Keratinocyte (primary cell): ENCODE measurements around the gene TACR1. TPM values are rescaled to one million over a fixed set of nuclear protein-coding genes. Genes with fewer than 3 reads are reported as not detected.

Experiments used
- DNase-seq: peaks from one replicate; pipeline ENCODE4 v3.0.0-alpha.2; 2011; ENCODE audit warnings: low read depth, missing footprints, low spot score
- FAIRE-seq: peaks from 2 replicates; lab custom pipeline; 2011; peaks lifted over from hg19 to GRCh38; lab: Jason Lieb, UNC
- H2AFZ ChIP-seq: 2 replicates; pipeline ENCODE4 v1.6.0; 2012; ENCODE audit warnings: low read length, control low read depth, inconsistent platforms; ENCODE audit not compliant: control insufficient read depth
- H3K27ac ChIP-seq: 2 replicates; pipeline ENCODE4 v1.5.1; 2011; ENCODE audit warnings: low read length; ENCODE audit not compliant: control insufficient read depth, insufficient read depth
- H3K27me3 ChIP-seq: 3 replicates; pipeline ENCODE4 v1.6.0; 2011; ENCODE audit warnings: low read length; ENCODE audit not compliant: control insufficient read depth, insufficient read depth; ENCODE audit errors: extremely low read depth
- H3K36me3 ChIP-seq, 2 experiments: 2 replicates in 1 of 2; 3 replicates in 1 of 2; pipeline ENCODE4 v1.5.1; 2011; ENCODE audit warnings: low read length in 2 of 2, mild to moderate bottlenecking in 1 of 2; ENCODE audit not compliant: control insufficient read depth in 2 of 2, insufficient read depth in 2 of 2; ENCODE audit errors: extremely low read depth in 1 of 2
- H3K4me1 ChIP-seq: 3 replicates; pipeline ENCODE4 v1.5.1; 2011; ENCODE audit warnings: low read length; ENCODE audit not compliant: control insufficient read depth, insufficient read depth; ENCODE audit errors: extremely low read depth
- H3K4me2 ChIP-seq: 3 replicates; pipeline ENCODE4 v1.6.0; 2011; ENCODE audit warnings: low read depth, low read length; ENCODE audit not compliant: control insufficient read depth, insufficient read depth; ENCODE audit errors: extremely low read depth
- H3K4me3 ChIP-seq, 3 experiments: fragments of 200-600 bp in 1 of 3; sonication (generic) in 1 of 3; 2 replicates in 2 of 3; 3 replicates in 1 of 3; pipeline ENCODE4 v1.5.1; 2011 to 2016; ENCODE audit warnings: low read length in 3 of 3, mild to moderate bottlenecking in 3 of 3, control low read depth in 2 of 3, inconsistent platforms in 1 of 3, low read depth in 1 of 3, mixed read lengths in 1 of 3, mixed run types in 1 of 3, moderate library complexity in 1 of 3; ENCODE audit not compliant: control insufficient read depth in 2 of 3, insufficient read depth in 2 of 3; ENCODE audit errors: extremely low read depth in 1 of 3
- H3K79me2 ChIP-seq: 2 replicates; pipeline ENCODE4 v1.6.0; 2012; ENCODE audit warnings: low read length; ENCODE audit not compliant: control insufficient read depth, insufficient read depth
- H3K9ac ChIP-seq: 3 replicates; pipeline ENCODE4 v1.6.0; 2011; ENCODE audit warnings: low read length; ENCODE audit not compliant: control insufficient read depth, insufficient read depth; ENCODE audit errors: extremely low read depth
- H3K9me1 ChIP-seq: 3 replicates; pipeline ENCODE4 v1.6.0; 2011; ENCODE audit warnings: low read length; ENCODE audit not compliant: control insufficient read depth, insufficient read depth; ENCODE audit errors: extremely low read depth
- H3K9me3 ChIP-seq: 2 replicates; pipeline ENCODE4 v1.5.1; 2012; ENCODE audit warnings: low read depth, low read length; ENCODE audit not compliant: control insufficient read depth
- H4K20me1 ChIP-seq: 3 replicates; pipeline ENCODE4 v1.6.0; 2011; ENCODE audit warnings: low read length; ENCODE audit not compliant: control insufficient read depth, insufficient read depth; ENCODE audit errors: extremely low read depth
- CTCF ChIP-seq, 3 experiments: IDR thresholded peaks in 1 of 3; conservative IDR thresholded peaks in 1 of 3; optimal IDR thresholded peaks in 1 of 3; 2 replicates in 2 of 3; 3 replicates in 1 of 3; pipeline versions ENCODE3 to v1.5.1; 2011; ENCODE audit warnings: low read length in 3 of 3, mild to moderate bottlenecking in 3 of 3, moderate library complexity in 2 of 3, control low read depth in 1 of 3, inconsistent platforms in 1 of 3; ENCODE audit not compliant: insufficient read depth in 2 of 3; ENCODE audit errors: extremely low read depth in 1 of 3
- EZH2 ChIP-seq: IDR thresholded peaks from one replicate; pipeline ENCODE4 v1.6.1; 2012; ENCODE audit warnings: inconsistent platforms, mild to moderate bottlenecking, low read length, moderate library complexity
- dilution Hi-C: fragments of 300-500 bp; cut with MboI; formaldehyde crosslinking; loops from one replicate; pipeline ENCODE4 v1.7.0; 2020; ENCODE audit warnings: low sequenced_read_pairs; ENCODE audit not compliant: extremely low pct_ligation_motif_present
- polyA plus RNA-seq, 5 experiments: library from polyadenylated mRNA; depleted of rRNA in 3 of 5; stranded (reverse) in 3 of 5; stranded (forward) in 1 of 5; unstranded in 1 of 5; fragments of >200 nt; gene quantifications; 1 replicate in 1 of 5; 2 replicates in 3 of 5; 3 replicates in 1 of 5; pipeline versions ENCODE4 v1.2.1 to v1.2.3, GENCODE V29; 2011 to 2012; ENCODE audit warnings: missing spikeins in 2 of 5, low read depth in 1 of 5, low replicate concordance in 1 of 5

Gene TACR1
- polyA plus RNA-seq, 1 donor (not counting 4 experiments of a cell fraction or from before 2014, with no cell fraction given): not detected

GRCh38 chr2:75074228-75074627, 125.1 kb downstream of the TACR1 start:
- Histone ChIP-seq H3K9ac (no peak overlapping the region), H3K79me2 (no peaks in the 10 kb centered on the region), H4K20me1 (no peaks in the 10 kb centered on the region), H3K36me3 (no peaks in the 10 kb centered on the region), H3K9me3 (no peaks in the 10 kb centered on the region), H3K4me3 (no peak overlapping the region), H3K4me2 (no peak overlapping the region), H3K27me3 (no peaks in the 10 kb centered on the region), H3K27ac (no peak overlapping the region), H2AFZ (no peak overlapping the region), H3K4me1 (no peaks in the 10 kb centered on the region), H3K9me1 (no peaks in the 10 kb centered on the region)
- no peak for TF ChIP-seq CTCF (optimal IDR thresholded peaks at IDR 0.05 in 1 of 3, IDR thresholded peaks at IDR 0.05 in 1 of 3, conservative IDR thresholded peaks at IDR 0.05 in 1 of 3; ENCODE audit: extremely low read depth in 1 of 3, insufficient read depth in 2 of 3, low read length in 3 of 3)
- TF ChIP-seq EZH2: no peak
- FAIRE-seq: no peak
- dilution Hi-C loops: no loop called here
- no peak for DNase-seq

DNA sequence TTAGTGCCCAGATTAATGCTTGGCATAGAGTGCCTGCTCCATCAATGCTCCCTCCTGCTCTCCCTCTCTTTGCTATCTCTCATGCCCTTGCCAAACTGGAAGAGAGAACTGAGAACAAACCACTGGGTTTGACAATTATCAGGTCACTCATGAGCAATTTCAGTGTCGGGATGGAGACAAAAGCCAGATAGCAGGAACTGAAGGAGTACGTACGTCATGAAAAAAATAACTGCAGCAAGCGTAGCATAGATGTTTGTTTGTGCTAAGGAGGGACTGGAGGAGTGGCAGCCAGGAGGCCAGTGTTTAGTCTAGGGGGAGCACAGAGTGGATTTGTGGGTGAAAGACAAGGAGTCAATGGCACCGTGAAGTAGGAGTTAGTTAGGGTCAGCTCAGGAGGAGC, 127.6 kb downstream of the TACR1 start:
- H2AFZ ChIP-seq: no peak overlapping the region
- no peak overlapping the region for H3K4me2 ChIP-seq
- H3K9ac ChIP-seq: no peak overlapping the region
- no peaks in the 10 kb centered on the region for H3K4me1 ChIP-seq
- H3K79me2 ChIP-seq: no peaks in the 10 kb centered on the region
- no peak for FAIRE-seq
- H3K9me3 ChIP-seq: no peaks in the 10 kb centered on the region
- TF ChIP-seq EZH2 (no peak), CTCF (optimal IDR thresholded peaks at IDR 0.05 in 1 of 3, IDR thresholded peaks at IDR 0.05 in 1 of 3, conservative IDR thresholded peaks at IDR 0.05 in 1 of 3; ENCODE audit: extremely low read depth in 1 of 3, insufficient read depth in 2 of 3, low read length in 3 of 3) (no peak)
- no peak for DNase-seq
- H3K4me3 ChIP-seq: no peak overlapping the region
- no peak overlapping the region for H3K27ac ChIP-seq
- H3K9me1 ChIP-seq: no peaks in the 10 kb centered on the region
- dilution Hi-C loops: no loop called here
- H3K27me3 ChIP-seq: no peaks in the 10 kb centered on the region
- H3K36me3 ChIP-seq: no peaks in the 10 kb centered on the region
- H4K20me1 ChIP-seq: no peaks in the 10 kb centered on the region
